GM12865 (cell line): ENCODE results near the gene WDFY4.
A peak's percentile ranks its signal among the peaks of the same experiment; 100 is the strongest.

Source experiments
- DNase-seq: peaks from one replicate; pipeline ENCODE4 v3.0.0; 2010; ENCODE audit warnings: low read depth
- H3K4me3 ChIP-seq: 2 replicates; pipeline ENCODE4 v1.5.1; 2011; ENCODE audit warnings: mild to moderate bottlenecking, low read depth, low read length, control low read depth
- CTCF ChIP-seq: IDR thresholded peaks from 2 replicates; pipeline ENCODE4 v1.5.1; 2011; ENCODE audit warnings: low read length, control low read depth, low read depth, inconsistent platforms; ENCODE audit not compliant: insufficient read depth; ENCODE audit errors: missing control alignments

Gene WDFY4

GRCh38 chr10:48695636-48696534 is 11.2 kb downstream of the WDFY4 start:
- TF ChIP-seq CTCF = no peak
- no peak overlapping the region for H3K4me3 ChIP-seq
- no peak for DNase-seq

- TF ChIP-seq CTCF = no peak
- H3K4me3 ChIP-seq = no peak overlapping the region
- DNase-seq = no peak
These were observed 11.8 kb downstream of the WDFY4 start for GRCh38 chr10:48696535-48696873.

GRCh38 chr10:48697091-48697490 is 12.4 kb downstream of the WDFY4 start:
- DNase-seq = no peak
- TF ChIP-seq CTCF = no peak
- H3K4me3 ChIP-seq = no peak overlapping the region

GRCh38 chr10:48697821-48698764 is 13.4 kb downstream of the WDFY4 start:
- H3K4me3 ChIP-seq = no peak overlapping the region
- DNase-seq = peak; percentile 16
- TF ChIP-seq CTCF = no peak

GRCh38 chr10:48699011-48699627 is 14.4 kb downstream of the WDFY4 start:
- TF ChIP-seq CTCF = no peak
- DNase-seq = no peak

GRCh38 chr10:48700071-48700470 is 15.4 kb downstream of the WDFY4 start:
- DNase-seq = no peak
- H3K4me3 ChIP-seq = no peak overlapping the region
- TF ChIP-seq CTCF = no peak

More at GRCh38 chr10:48699011-48699627, 14.4 kb downstream of the WDFY4 start:
- H3K4me3 ChIP-seq = no peak overlapping the region
